Spleen (tissue), 11 donors: Measurements from ENCODE around the gene PRPF19. TPM values are rescaled to one million over a fixed set of nuclear protein-coding genes. Genes with fewer than 3 reads are reported as not detected.

Experiments
- DNase-seq: peaks from one replicate; pipeline ENCODE4 v3.0.0-alpha.2; 2020
- H3K27ac ChIP-seq, 8 donors: fragments of 200-600 bp; sonication (generic) in 7 of 8; 1 replicate in 4 of 8; 2 replicates in 4 of 8; pipeline versions ENCODE4 v1.5.0 to v1.8.0; 2016 to 2021; ENCODE audit warnings: inconsistent platforms in 4 of 8, mild to moderate bottlenecking in 4 of 8, moderate library complexity in 1 of 8
- H3K27me3 ChIP-seq, 7 donors: fragments of 200-600 bp; sonication (generic) in 6 of 7; replicated peaks in 1 of 7; 1 replicate in 4 of 7; 2 replicates in 3 of 7; pipeline versions ENCODE4 v1.5.0 to v1.8.0; 2016 to 2021; ENCODE audit warnings: inconsistent platforms in 3 of 7, mild to moderate bottlenecking in 1 of 7
- H3K36me3 ChIP-seq, 6 donors: fragments of 200-600 bp; sonication (generic) in 5 of 6; 1 replicate in 4 of 6; 2 replicates in 2 of 6; pipeline versions ENCODE4 v1.5.0 to v1.8.0; 2016 to 2021; ENCODE audit warnings: inconsistent platforms in 2 of 6
- H3K4me1 ChIP-seq, 6 donors: fragments of 200-600 bp; sonication (generic) in 5 of 6; 1 replicate in 3 of 6; 2 replicates in 3 of 6; pipeline versions ENCODE4 v1.5.0 to v1.8.0; 2016 to 2021; ENCODE audit warnings: inconsistent platforms in 3 of 6
- H3K4me3 ChIP-seq, 8 donors: fragments of 200-600 bp; sonication (generic) in 7 of 8; 1 replicate in 4 of 8; 2 replicates in 4 of 8; pipeline versions ENCODE4 v1.5.0 to v1.8.0; 2016 to 2021; ENCODE audit warnings: inconsistent platforms in 4 of 8, mild to moderate bottlenecking in 4 of 8, moderate library complexity in 2 of 8
- H3K9me3 ChIP-seq, 8 donors: fragments of 200-600 bp; sonication (generic) in 7 of 8; 1 replicate in 4 of 8; 2 replicates in 4 of 8; pipeline versions ENCODE4 v1.5.0 to v1.8.0; 2016 to 2021; ENCODE audit warnings: inconsistent platforms in 4 of 8
- POLR2A ChIP-seq, 3 donors: fragments of 450-650 bp; IDR thresholded peaks; one replicate each; pipeline ENCODE4 v1.5.1; 2017; ENCODE audit warnings: antibody characterized with exemption in 3 of 3, mild to moderate bottlenecking in 1 of 3
- POLR2AphosphoS5 ChIP-seq, 3 donors: sonication (generic); formaldehyde crosslinking; IDR thresholded peaks; one replicate each; pipeline ENCODE4 v1.5.1; 2017; ENCODE audit warnings: antibody characterized with exemption in 3 of 3
- WGBS, 5 donors: extraction: QIAGEN DNeasy Blood & Tissue Kit in 3 of 5; methylation state at CpG; one replicate each; pipeline versions ENCODE4 v1.1.5 to v1.1.7; 2013 to 2018; 5-methylcytosine and 5-hydroxymethylcytosine counted together
- intact Hi-C: fragments of 100-400 bp; cut with DNase I; formaldehyde crosslinking; loops from one replicate; pipeline ENCODE4 v1.15.0; 2023; ENCODE audit warnings: low total_unique reads
- polyA plus RNA-seq, 3 donors: library from polyadenylated mRNA; stranded (reverse); fragments of 200-250 nt; gene quantifications; one replicate each; pipeline ENCODE4 v1.2.1, GENCODE V29; 2013
- total RNA-seq, 7 donors: library from RNA; depleted of rRNA in 3 of 7; stranded (reverse); fragments of >200 nt in 3 of 7; fragmentation: NEBNext Ultra II Directional in 4 of 7; extraction: Animal tissue kit (Norgen Biotek cat#: 25700) in 4 of 7; gene quantifications; one replicate each; pipeline versions ENCODE4 v1.1.0 to v1.2.1, GENCODE V29; 2016 to 2021
- TF ChIP-seq, protein P1 (sequence below), 11 experiments: fragments of 200-600 bp in 7 of 11; fragments of 450-650 bp in 4 of 11; sonication (generic) in 4 of 11; IDR thresholded peaks in 8 of 11; conservative IDR thresholded peaks in 3 of 11; 1 replicate in 7 of 11; 2 replicates in 4 of 11; pipeline versions ENCODE4 v1.4.0 to v1.8.0; 2016 to 2021; ENCODE audit warnings: antibody characterized with exemption in 11 of 11, inconsistent platforms in 4 of 11, mild to moderate bottlenecking in 1 of 11
- donor health status: healthy with polysubstance abuse.
- donor health status: DM: no; HTN: no; CAD: no; lungs with moderate emphysema.
- donor health status: DM: no; HTN: no; CAD: no.
- donor health status: Bipolar disorder and iron deficiency.
- donor health status: healthy.
- donor health status: DM: no; HTN: no; CAD: no.
- donor health status: DM: yes; HTN: yes; CAD: no.

Gene PRPF19
- total and polyA plus RNA-seq, 10 donors = 58.7 to 81.1 (median 70.1) TPM

DNA sequence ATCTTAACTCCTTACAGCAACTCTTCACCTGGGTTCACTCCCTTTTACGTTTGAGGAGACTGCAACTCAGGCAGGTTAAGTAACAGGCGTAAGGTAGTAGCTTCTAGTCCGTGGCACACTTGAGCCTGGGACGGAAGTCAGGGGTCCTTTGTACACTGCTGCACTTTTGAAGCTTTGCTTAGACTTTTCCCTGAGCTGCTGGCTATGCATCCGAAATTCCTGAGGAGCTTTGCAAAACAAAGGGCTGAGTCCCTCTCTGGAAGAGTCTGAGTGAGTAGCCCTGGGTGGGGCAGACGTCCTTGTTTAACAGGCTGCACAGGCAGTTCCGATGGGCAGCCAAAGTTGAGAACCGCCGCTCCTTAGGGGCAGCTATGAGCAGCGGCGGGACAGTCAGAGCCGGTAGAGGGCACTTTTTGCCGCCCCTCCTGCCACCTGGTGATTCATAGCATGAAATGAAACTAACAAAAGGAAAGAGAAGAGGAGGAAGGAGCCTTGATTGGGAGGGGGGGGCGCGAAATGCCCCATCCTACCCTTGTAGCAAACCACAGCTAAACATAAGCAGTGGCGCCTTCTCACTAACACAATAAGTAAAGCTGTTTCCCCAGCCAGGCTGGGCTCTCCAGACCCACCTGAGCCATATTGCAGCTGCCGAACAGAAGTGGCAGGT is 9.0 kb upstream of the PRPF19 start:
- DNase-seq = peak; percentile 93
- Histone ChIP-seq H3K27ac (peak overlapping the region; percentile 91 to 97 (median 96)), H3K27me3 (no peaks in the 10 kb centered on the region), H3K36me3 (peaks cover under 1 to 10% (median 8%) of the 10 kb centered on the region in 6 donors), H3K4me1 (peaks cover 50 to 97% (median 83%) of the 10 kb centered on the region in 6 donors), H3K9me3 (no peaks in the 10 kb centered on the region), H3K4me3 (peak overlapping the region; percentile 75 to 98 (median 87))
- WGBS, 5 donors = 2 to 3% (median 3%) methylated on average over 16 to 17 of the region's 17 CpGs
- intact Hi-C loops = no loop called here
- TF ChIP-seq, protein P1, sequence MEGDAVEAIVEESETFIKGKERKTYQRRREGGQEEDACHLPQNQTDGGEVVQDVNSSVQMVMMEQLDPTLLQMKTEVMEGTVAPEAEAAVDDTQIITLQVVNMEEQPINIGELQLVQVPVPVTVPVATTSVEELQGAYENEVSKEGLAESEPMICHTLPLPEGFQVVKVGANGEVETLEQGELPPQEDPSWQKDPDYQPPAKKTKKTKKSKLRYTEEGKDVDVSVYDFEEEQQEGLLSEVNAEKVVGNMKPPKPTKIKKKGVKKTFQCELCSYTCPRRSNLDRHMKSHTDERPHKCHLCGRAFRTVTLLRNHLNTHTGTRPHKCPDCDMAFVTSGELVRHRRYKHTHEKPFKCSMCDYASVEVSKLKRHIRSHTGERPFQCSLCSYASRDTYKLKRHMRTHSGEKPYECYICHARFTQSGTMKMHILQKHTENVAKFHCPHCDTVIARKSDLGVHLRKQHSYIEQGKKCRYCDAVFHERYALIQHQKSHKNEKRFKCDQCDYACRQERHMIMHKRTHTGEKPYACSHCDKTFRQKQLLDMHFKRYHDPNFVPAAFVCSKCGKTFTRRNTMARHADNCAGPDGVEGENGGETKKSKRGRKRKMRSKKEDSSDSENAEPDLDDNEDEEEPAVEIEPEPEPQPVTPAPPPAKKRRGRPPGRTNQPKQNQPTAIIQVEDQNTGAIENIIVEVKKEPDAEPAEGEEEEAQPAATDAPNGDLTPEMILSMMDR (IDR thresholded peaks at IDR 0.05 in 8 of 11, conservative IDR thresholded peaks at IDR 0.05 in 3 of 11) = peak in 8 of 11 experiments; percentile 25 to 60 (median 45)
- TF ChIP-seq POLR2AphosphoS5 (IDR thresholded peaks at IDR 0.05) (peak; percentile 43 to 69 (median 57)), POLR2A (IDR thresholded peaks at IDR 0.05) (no peak)

DNA sequence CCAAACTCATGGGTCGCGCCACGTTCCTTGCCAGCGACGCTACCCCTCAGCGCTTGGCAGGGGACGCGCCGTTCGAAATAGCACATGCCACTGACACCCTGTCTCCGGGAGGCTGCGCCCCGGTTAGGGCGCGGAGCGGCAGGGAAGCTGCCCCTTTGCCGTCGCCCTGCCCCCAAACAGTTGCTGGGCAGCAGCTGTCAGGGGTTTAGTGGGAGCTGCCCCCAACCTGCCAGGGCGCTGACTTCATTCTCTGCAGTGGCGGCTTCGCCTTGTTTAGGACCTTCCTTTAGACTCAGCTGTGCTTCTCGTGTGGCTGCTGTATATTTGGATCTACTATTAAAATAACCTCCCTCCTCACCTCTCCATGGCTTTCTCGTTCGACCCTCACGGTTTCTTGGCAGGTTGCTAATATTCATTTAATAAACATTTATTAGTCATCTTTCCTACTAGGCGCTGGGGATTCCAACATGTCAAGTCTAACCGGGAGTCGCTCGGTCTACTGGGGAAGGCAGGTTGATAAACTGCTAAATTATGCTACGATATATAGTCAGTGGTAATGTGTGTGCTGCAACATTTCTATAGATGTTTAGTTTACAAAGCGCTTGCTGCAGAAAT is 8.4 kb upstream of the PRPF19 start:
- Histone ChIP-seq H3K27me3 (no peaks in the 10 kb centered on the region), H3K36me3 (peaks cover 0 to 4% (median 2%) of the 10 kb centered on the region in 6 donors), H3K4me3 (peak overlapping the region; percentile 75 to 98 (median 87)), H3K4me1 (peaks cover 47 to 98% (median 84%) of the 10 kb centered on the region in 6 donors), H3K9me3 (no peaks in the 10 kb centered on the region), H3K27ac (peak overlapping the region; percentile 91 to 97 (median 96))
- intact Hi-C loops = no loop called here
- WGBS, 5 donors = 1 to 2% (median 1%) methylated on average over 18 to 31 of the region's 31 CpGs
- TF ChIP-seq, protein P1 (IDR thresholded peaks at IDR 0.05 in 8 of 11, conservative IDR thresholded peaks at IDR 0.05 in 3 of 11) = no peak
- TF ChIP-seq POLR2A (IDR thresholded peaks at IDR 0.05) (no peak), POLR2AphosphoS5 (IDR thresholded peaks at IDR 0.05) (no peak)
- DNase-seq = no peak

- Histone ChIP-seq H3K27me3 (no peaks in the 10 kb centered on the region), H3K4me1 (peaks cover 40 to 97% (median 78%) of the 10 kb centered on the region in 6 donors), H3K36me3 (no peaks in the 10 kb centered on the region), H3K9me3 (no peaks in the 10 kb centered on the region), H3K4me3 (peak within 1 kb of the TSS; percentile 75 to 98 (median 87)), H3K27ac (peak within 1 kb of the TSS; percentile 91 to 97 (median 96))
- WGBS, 5 donors = 0 to 1% (median 0%) methylated on average over 37 to 70 of the region's 70 CpGs
- intact Hi-C loops = no loop called here
- DNase-seq = peak; percentile 96
- TF ChIP-seq, protein P1 (IDR thresholded peaks at IDR 0.05 in 8 of 11, conservative IDR thresholded peaks at IDR 0.05 in 3 of 11) = peak in 5 of 11 experiments; percentile 6 to 27 (median 20)
- TF ChIP-seq POLR2A (IDR thresholded peaks at IDR 0.05) (peak in 1 of 3 donors; percentile 48), POLR2AphosphoS5 (IDR thresholded peaks at IDR 0.05) (peak; percentile 83 to 93 (median 84))
Measured at GRCh38 chr11:60913793-60914632, 7.6 kb upstream of the PRPF19 start, which contains the start of gene TMEM109. TMEM109 (plus strand) TSS chr11:60914158; CDS start chr11:60919694, 5,536 bp downstream.
